ACC112 (cell line): Measurements from ENCODE around the gene FSD2.

Experiments
- H2AFZ ChIP-seq: fragments of 200-600 bp; sonication (generic); one replicate; pipeline ENCODE4 v1.6.0; 2017; ENCODE audit warnings: antibody characterized with exemption, low read length; ENCODE audit not compliant: unreplicated experiment
- H3K27ac ChIP-seq: fragments of 200-600 bp; sonication (generic); 2 replicates; pipeline ENCODE4 v1.5.1; 2014; ENCODE audit warnings: low read depth, mild to moderate bottlenecking, antibody characterized with exemption, low read length, moderate library complexity
- H3K27me3 ChIP-seq: fragments of 200-600 bp; sonication (generic); 2 replicates; pipeline ENCODE4 v1.6.1; 2014; ENCODE audit warnings: mild to moderate bottlenecking, antibody characterized with exemption, low read length, moderate library complexity, mixed read lengths; ENCODE audit not compliant: insufficient read depth
- H3K36me3 ChIP-seq: fragments of 200-600 bp; sonication (generic); 2 replicates; pipeline ENCODE4 v1.6.1; 2016; ENCODE audit warnings: mild to moderate bottlenecking, antibody characterized with exemption, low read length, moderate library complexity, mixed read lengths; ENCODE audit not compliant: insufficient read depth
- H3K4me1 ChIP-seq: fragments of 200-600 bp; sonication (generic); one replicate; pipeline ENCODE4 v1.6.1; 2016; ENCODE audit warnings: low read length, mixed read lengths; ENCODE audit not compliant: insufficient read depth, unreplicated experiment, control insufficient read depth
- H3K4me3 ChIP-seq: fragments of 200-600 bp; sonication (generic); 2 replicates; pipeline ENCODE4 v1.5.1; 2014; ENCODE audit warnings: mild to moderate bottlenecking, low read depth, low read length
- H3K79me2 ChIP-seq: fragments of 200-600 bp; sonication (generic); one replicate; pipeline ENCODE4 v1.6.0; 2016; ENCODE audit warnings: low read length; ENCODE audit not compliant: control insufficient read depth, unreplicated experiment, insufficient read depth

FSD2 gene, protein sequence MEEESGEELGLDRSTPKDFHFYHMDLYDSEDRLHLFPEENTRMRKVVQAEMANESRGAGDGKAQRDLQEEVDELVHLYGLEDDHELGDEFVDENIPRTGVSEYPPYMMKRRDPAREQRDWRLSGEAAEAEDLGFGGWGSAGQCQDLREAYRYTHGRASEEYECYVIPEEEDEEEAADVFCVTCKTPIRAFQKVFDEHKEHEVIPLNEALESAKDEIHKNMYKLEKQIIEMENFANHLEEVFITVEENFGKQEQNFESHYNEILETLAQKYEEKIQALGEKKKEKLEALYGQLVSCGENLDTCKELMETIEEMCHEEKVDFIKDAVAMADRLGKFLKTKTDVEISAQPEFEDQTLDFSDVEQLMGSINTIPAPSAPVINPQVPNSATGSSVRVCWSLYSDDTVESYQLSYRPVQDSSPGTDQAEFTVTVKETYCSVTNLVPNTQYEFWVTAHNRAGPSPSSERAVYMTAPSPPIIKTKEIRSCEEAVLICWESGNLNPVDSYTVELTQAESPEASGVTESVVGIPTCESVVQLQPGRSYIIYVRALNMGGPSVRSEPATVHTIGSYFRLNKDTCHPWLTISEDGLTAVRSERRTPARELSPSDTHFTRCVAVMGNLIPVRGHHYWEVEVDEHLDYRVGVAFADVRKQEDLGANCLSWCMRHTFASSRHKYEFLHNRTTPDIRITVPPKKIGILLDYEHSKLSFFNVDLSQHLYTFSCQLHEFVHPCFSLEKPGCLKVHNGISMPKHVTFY

DNA sequence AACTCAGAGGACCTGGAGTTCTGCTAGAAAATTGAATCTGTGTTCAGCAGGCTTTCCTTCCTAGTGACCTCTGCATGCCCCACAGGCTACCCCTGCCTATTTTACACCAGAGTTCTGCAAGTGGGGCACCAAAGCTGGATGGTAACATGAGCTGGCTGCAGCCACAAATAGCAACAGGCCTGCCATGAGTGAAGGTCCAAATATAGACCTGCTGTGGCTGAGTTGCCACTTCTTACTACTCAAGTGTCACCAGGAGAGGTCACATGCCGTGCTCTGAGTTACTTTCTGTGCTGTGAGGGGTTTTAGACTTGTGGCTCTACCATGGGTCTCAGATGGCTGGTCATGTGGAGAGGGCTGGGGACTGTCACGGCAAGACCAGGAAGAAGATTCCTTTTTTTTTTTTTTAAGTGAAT lies at the start of gene FSD2:
TSS of gene FSD2 (minus strand) at position 76 of the 413 bp plus-strand sequence. CDS start 18,679 bp downstream, outside the sequence.
- Histone ChIP-seq H3K4me1 (no peaks in the 10 kb centered on the region), H3K4me3 (no peak within 1 kb of the TSS), H3K27ac (no peak within 1 kb of the TSS), H2AFZ (no peak within 1 kb of the TSS), H3K36me3 (no peaks in the 10 kb centered on the region), H3K79me2 (peaks cover 13% of the 10 kb centered on the region), H3K27me3 (peaks cover 17% of the 10 kb centered on the region)

DNA sequence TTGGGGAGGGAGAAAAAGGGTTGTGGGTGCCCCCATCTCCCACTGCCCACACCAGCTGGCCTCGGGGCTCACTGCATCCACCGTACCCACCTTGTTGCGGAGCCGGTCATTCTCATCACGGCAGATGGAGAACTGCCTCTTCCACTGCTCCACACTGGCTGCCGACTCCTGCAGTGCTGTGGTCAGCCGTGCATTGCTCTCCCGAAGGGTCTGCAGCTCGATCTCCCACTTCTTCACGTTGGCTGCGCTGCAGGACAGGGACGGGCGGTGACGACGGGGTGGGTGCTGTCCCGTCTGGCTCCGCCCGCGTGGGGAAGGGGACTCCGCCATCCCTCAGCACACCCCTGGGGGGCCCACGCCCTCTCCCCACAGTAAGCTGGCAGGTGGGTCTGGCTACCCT lies 48.7 kb upstream of the FSD2 start:
- H3K79me2 ChIP-seq = no peaks in the 10 kb centered on the region
- no peaks in the 10 kb centered on the region for H3K27me3 ChIP-seq
- no peak overlapping the region for H3K27ac ChIP-seq
- no peak overlapping the region for H3K4me3 ChIP-seq
- no peaks in the 10 kb centered on the region for H3K36me3 ChIP-seq
- H3K4me1 ChIP-seq = peaks cover 12% of the 10 kb centered on the region
- H2AFZ ChIP-seq = no peak overlapping the region

DNA sequence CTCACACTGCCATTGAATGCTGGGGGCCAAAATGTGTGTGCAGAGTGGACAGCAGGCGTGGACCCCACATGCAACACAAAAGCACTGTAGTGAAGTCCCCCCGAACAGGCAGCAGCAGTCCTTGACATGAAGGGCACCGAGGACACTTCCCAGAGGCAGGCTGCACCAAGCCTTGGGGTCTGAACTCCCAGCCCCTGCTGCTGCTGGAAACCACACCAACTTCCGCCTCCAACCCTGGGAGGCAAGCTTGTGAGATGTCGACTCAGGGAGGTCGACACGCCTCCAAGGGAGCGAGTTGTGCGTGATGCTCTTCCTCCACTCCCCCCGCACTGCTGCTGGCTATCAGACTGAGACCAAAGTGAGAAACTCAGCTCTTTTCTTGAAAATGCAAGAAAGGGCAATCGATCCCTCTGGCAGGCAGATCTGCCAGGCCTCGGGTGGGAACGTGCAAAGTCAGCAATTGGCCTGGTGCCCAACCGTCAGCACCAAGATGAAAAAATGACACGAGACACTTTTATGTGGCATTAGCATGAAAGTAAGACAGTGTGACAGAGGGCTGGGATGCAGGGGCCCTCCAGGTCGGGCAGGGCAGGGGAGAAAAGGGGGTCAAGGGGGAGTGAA lies 47.2 kb upstream of the FSD2 start:
- Histone ChIP-seq H3K79me2 (no peaks in the 10 kb centered on the region), H2AFZ (no peak overlapping the region), H3K27ac (no peak overlapping the region)

DNA sequence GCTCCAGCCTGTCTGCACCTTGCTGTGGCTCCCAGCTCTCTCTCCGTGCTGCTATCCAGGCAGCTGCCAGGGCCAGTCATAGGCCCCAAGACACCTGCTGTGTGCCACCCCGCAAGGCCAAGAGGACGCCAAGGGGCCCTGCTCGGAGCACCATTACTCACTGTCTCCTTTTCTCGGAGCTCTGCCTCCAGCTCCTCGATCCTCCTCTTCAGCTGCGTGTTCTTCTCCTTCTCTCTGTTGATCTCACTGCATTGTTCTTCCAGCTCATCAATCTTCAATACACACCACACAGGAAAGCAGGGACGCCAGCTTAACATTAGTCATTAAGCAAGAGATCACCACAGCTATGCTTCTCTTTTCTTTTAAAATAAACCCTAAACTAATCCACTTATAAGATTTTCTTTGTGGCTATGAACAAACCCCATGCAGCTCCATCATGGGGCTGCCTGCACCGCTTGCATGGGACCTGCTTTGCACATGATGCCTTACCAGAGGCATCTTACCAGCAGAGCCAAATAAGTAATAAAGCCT lies 46.2 kb upstream of the FSD2 start:
- H2AFZ ChIP-seq = no peak overlapping the region
- no peak overlapping the region for H3K4me3 ChIP-seq
- H3K27ac ChIP-seq = no peak overlapping the region
- H3K27me3 ChIP-seq = no peaks in the 10 kb centered on the region
- H3K36me3 ChIP-seq = no peaks in the 10 kb centered on the region
- no peaks in the 10 kb centered on the region for H3K79me2 ChIP-seq
- H3K4me1 ChIP-seq = peaks cover 17% of the 10 kb centered on the region

More for the DNA sequence above, 47.2 kb upstream of the FSD2 start:
- Histone ChIP-seq H3K36me3 (no peaks in the 10 kb centered on the region), H3K4me3 (no peak overlapping the region), H3K4me1 (peaks cover 17% of the 10 kb centered on the region), H3K27me3 (no peaks in the 10 kb centered on the region)

DNA sequence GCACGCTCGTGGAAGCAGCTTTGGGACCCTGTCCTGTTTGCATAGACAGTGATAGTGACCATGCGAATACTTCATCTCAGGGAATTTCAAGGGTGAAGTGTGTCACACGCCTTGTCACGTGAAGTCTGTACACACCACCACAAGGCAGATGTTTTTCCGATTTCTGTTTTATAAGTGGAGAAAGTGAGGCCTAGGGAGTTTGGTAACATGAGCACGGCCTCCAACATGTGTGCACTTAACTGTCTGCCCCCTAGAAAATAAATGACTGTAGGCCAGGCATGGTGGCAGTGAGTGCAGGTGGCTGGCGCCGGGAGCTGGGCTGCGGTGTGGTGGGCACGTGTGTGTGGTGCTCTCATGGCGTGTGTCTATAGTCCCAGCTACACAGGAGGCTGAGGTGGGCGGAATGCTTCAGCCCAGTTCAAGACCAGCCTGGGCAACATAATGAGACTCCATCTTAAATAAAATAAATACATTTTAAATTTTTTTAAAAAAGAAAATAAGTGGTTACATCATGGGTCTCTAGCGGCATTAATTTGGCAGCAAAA lies 45.5 kb upstream of the FSD2 start:
- Histone ChIP-seq H3K4me3 (no peak overlapping the region), H3K4me1 (peaks cover 17% of the 10 kb centered on the region), H2AFZ (no peak overlapping the region), H3K27ac (no peak overlapping the region), H3K27me3 (no peaks in the 10 kb centered on the region), H3K36me3 (no peaks in the 10 kb centered on the region), H3K79me2 (no peaks in the 10 kb centered on the region)

DNA sequence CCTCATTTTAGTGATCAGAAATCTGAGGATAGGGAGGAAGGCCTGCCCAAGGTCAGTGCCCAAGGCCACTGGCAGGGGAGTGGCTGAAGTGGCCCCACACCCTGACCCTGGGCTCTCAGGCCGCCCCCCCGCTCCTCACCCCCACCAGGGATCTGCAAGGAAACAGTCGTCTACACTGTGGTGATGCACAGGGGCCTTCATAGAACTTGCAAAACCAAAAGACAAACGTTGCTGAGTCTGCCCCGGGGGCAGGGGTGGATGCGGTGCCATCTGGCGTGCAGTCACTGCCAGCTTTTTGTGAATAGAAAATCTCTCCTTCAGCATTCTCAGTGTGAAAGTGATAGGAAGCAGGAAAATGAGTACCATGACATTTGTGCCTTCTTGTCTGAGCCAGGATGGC lies 44.9 kb upstream of the FSD2 start:
- Histone ChIP-seq H3K36me3 (no peaks in the 10 kb centered on the region), H3K4me1 (peaks cover 17% of the 10 kb centered on the region), H3K27ac (no peak overlapping the region), H3K4me3 (no peak overlapping the region), H3K79me2 (no peaks in the 10 kb centered on the region), H3K27me3 (no peaks in the 10 kb centered on the region), H2AFZ (no peak overlapping the region)

DNA sequence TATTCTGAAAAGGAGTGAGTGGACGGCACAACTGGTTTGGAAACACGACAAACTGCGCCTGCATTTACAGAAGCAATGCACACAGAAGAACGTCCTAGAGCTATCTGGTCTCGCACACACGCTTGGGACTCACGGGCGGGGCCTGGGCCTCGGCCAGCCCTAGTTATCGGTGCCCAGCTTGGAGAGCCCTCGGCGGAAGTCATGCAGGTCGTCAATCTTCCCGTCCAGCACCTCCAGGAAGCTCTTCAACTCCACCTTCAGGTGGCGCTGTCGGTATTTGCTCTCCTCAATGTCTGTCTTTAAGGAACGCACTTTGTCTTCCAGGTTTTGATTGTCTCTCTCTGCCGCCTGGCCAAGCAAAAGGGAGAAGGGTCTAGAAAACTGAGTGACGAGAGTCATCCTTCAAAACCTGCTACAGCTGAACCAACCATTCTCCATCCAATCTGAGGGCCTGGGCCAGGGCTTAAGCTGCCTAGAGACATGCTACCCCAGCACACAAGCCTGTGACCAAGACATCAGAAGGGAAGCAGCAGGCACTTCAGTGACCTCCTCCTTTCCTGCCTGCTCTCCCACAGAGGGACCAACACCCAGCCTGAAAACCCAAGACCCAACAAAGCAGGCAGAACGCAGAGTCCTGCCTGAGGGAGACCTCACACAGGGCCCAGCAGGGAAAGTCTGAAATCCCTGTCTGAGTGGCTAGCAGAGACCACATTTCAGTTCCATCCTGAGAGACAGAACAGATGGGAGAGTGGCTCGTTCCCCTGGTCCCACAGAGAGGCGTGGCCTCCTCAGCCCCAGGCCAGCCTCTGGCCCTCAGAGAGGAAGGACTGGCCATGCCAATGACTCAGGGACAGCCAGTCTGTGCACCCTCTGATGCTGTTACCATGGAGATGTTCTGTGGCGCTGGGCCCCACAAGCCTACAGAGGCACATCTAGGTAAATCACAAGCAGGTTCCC lies 44.0 kb upstream of the FSD2 start:
- peak overlapping the region; percentile 83 for H2AFZ ChIP-seq
- H3K27me3 ChIP-seq = no peaks in the 10 kb centered on the region
- H3K79me2 ChIP-seq = no peaks in the 10 kb centered on the region
- peaks cover 17% of the 10 kb centered on the region for H3K4me1 ChIP-seq
- H3K36me3 ChIP-seq = no peaks in the 10 kb centered on the region
- peak overlapping the region; percentile 38; the same call in 1 of the 2 replicates for H3K27ac ChIP-seq
- no peak overlapping the region for H3K4me3 ChIP-seq

DNA sequence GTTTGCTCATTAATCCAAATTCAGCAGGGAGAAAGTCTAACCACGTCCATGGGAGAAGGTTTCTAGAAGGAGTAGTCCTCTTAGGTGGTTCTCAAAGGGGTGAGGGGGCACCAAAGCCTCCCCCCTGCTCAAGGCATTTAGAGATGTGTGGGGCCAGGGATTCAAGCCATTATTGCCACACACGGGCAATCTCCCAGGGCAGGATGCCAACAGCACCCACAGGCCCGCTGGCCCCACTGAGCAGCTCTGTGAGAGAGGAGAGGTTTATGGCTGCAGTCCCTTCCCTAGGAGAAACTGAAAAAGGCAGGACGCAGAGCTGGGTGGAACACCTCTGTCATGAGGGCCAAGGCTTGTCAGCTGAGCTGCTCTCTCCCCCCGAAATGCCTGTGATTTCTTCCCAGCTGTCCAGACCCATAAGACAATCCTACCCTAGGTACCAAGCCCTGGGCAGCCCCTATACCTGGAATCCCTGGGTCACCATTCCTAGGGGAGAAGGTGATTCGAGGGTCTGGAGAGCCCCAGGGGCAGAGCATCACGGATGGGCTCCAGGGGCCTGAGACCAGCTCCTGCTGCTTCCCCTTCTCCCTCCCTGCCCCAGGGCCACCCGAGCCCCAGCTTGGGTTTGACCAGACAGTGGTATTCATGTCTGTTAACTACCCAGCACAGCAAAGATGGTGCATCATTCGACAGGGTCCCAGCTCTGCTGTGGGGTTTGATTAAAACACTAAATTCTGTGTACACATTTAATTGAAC lies 42.5 kb upstream of the FSD2 start:
- H3K36me3 ChIP-seq = no peaks in the 10 kb centered on the region
- no peaks in the 10 kb centered on the region for H3K27me3 ChIP-seq
- H3K4me1 ChIP-seq = peaks cover 17% of the 10 kb centered on the region
- H2AFZ ChIP-seq = no peak overlapping the region
- no peaks in the 10 kb centered on the region for H3K79me2 ChIP-seq
- no peak overlapping the region for H3K27ac ChIP-seq
- H3K4me3 ChIP-seq = no peak overlapping the region

DNA sequence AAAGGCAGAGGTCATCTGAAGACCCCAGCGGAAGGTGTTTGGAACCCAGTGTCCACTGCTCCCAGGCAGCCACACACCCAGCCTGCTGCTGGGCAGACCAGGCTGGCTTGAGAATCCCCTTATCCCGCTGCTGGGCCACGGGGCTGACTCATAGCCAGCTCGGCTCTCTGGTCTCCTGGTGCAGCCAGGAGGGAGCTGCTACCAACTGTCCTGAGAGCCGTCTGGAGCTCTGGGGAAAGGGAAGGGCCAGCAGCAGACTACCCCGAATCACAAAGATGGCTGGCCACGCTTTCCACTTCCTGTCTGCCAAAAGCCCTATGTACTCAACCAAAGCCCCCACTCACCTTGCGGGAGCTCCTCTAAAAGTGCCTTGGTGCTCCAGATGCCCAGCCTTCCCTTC lies 41.8 kb upstream of the FSD2 start:
- Histone ChIP-seq H3K27ac (no peak overlapping the region), H3K4me3 (no peak overlapping the region), H3K4me1 (peaks cover 17% of the 10 kb centered on the region), H3K36me3 (no peaks in the 10 kb centered on the region), H3K27me3 (no peaks in the 10 kb centered on the region), H2AFZ (no peak overlapping the region), H3K79me2 (no peaks in the 10 kb centered on the region)
